Activated T-helper 2 cell treated with anti-CD3 and anti-CD28 coated beads, Interferon-gamma antibody, Interleukin-2, Interleukin-4, amounts not matched to agents 10 μg/mL and 5 μg/mL and 100 μg/mL, durations not matched to agents 14 hours and 24 hours and 36 hours (primary cell): ENCODE measurements around the gene CES2. TPM values are rescaled to one million over a fixed set of nuclear protein-coding genes. Genes with fewer than 3 reads are reported as not detected.
"Not testable (repeated sequence)": the region's sequence is repeated elsewhere in the genome, so short reads cannot be mapped to it uniquely, and the experiment has no call there.

Experiments used
- DNase-seq: peaks from one replicate; pipeline ENCODE4 v3.0.0; 2021; ENCODE audit warnings: low spot score
- H3K27ac Mint-ChIP-seq: one replicate; pipeline ENCODE4 v1.8.0; 2021; ENCODE audit warnings: mixed read lengths
- H3K27me3 Mint-ChIP-seq: one replicate; pipeline ENCODE4 v1.8.0; 2021; ENCODE audit warnings: low read depth, mixed read lengths
- H3K36me3 Mint-ChIP-seq: one replicate; pipeline ENCODE4 v1.8.0; 2021; ENCODE audit warnings: low read depth, mixed read lengths
- H3K4me1 Mint-ChIP-seq: one replicate; pipeline ENCODE4 v1.8.0; 2021; ENCODE audit warnings: low read depth, mixed read lengths
- H3K4me3 Mint-ChIP-seq: one replicate; pipeline ENCODE4 v1.8.0; 2021; ENCODE audit warnings: low read depth, mild to moderate bottlenecking, moderate library complexity, mixed read lengths
- H3K9me3 Mint-ChIP-seq: one replicate; pipeline ENCODE4 v1.8.0; 2021; ENCODE audit warnings: mixed read lengths
- intact Hi-C: fragments of 100-400 bp; cut with micrococcal nuclease; formaldehyde crosslinking; loops from one replicate; pipeline ENCODE4 v1.15.1; 2023
- total RNA-seq: library from RNA; stranded (reverse); gene quantifications from 2 replicates; pipeline ENCODE4 v1.2.3, GENCODE V29; 2022

CES2 gene
- total RNA-seq, 1 donor from 2014 or later = 35.3 TPM

- H3K4me1 Mint-ChIP-seq, H3K9me3 Mint-ChIP-seq, H3K27ac Mint-ChIP-seq, DNase-seq, H3K27me3 Mint-ChIP-seq, H3K4me3 Mint-ChIP-seq, H3K36me3 Mint-ChIP-seq, intact Hi-C loops: not testable (repeated sequence)
Measured at GRCh38 chr16:66896682-66897081, 38.6 kb upstream of the CES2 start.

GRCh38 chr16:66898207-66898606 lies 37.1 kb upstream of the CES2 start:
- no peaks in the 10 kb centered on the region for H3K27me3 Mint-ChIP-seq
- no peak for DNase-seq
- intact Hi-C loops = no loop called here
- H3K4me1 Mint-ChIP-seq = peaks cover 5% of the 10 kb centered on the region
- H3K4me3 Mint-ChIP-seq = no peak overlapping the region
- H3K9me3 Mint-ChIP-seq = no peaks in the 10 kb centered on the region
- no peak overlapping the region for H3K27ac Mint-ChIP-seq
- peaks cover under 1% of the 10 kb centered on the region for H3K36me3 Mint-ChIP-seq

GRCh38 chr16:66898933-66899309 lies 36.4 kb upstream of the CES2 start:
- DNase-seq = no peak
- H3K4me3 Mint-ChIP-seq = no peak overlapping the region
- H3K27ac Mint-ChIP-seq = no peak overlapping the region
- peaks cover 4% of the 10 kb centered on the region for H3K4me1 Mint-ChIP-seq
- intact Hi-C loops = no loop called here
- H3K27me3 Mint-ChIP-seq = no peaks in the 10 kb centered on the region
- H3K9me3 Mint-ChIP-seq = no peaks in the 10 kb centered on the region
- H3K36me3 Mint-ChIP-seq = no peaks in the 10 kb centered on the region

- no peak for DNase-seq
- Mint-ChIP-seq H3K27ac (no peak overlapping the region), H3K36me3 (no peaks in the 10 kb centered on the region), H3K9me3 (no peaks in the 10 kb centered on the region), H3K27me3 (no peaks in the 10 kb centered on the region), H3K4me1 (peaks cover 3% of the 10 kb centered on the region), H3K4me3 (no peak overlapping the region)
- intact Hi-C loops = no loop called here
Measured at GRCh38 chr16:66899310-66899944, 35.9 kb upstream of the CES2 start.

GRCh38 chr16:66899945-66900710 lies 35.2 kb upstream of the CES2 start:
- Mint-ChIP-seq H3K27me3 (no peaks in the 10 kb centered on the region), H3K27ac (no peak overlapping the region), H3K36me3 (no peaks in the 10 kb centered on the region), H3K9me3 (no peaks in the 10 kb centered on the region), H3K4me3 (no peak overlapping the region), H3K4me1 (peaks cover 3% of the 10 kb centered on the region)
- intact Hi-C loops = loop anchor here (10.0 kb wide), 1 partner anchor 65 kb away; the partner anchor contains the start of gene CES3
- no peak for DNase-seq

GRCh38 chr16:66900721-66901441 lies 34.4 kb upstream of the CES2 start:
- H3K27ac Mint-ChIP-seq = no peak overlapping the region
- H3K9me3 Mint-ChIP-seq = no peaks in the 10 kb centered on the region
- H3K36me3 Mint-ChIP-seq = no peaks in the 10 kb centered on the region
- no peak for DNase-seq
- H3K4me3 Mint-ChIP-seq = no peak overlapping the region
- intact Hi-C loops = loop anchor here (10.0 kb wide), 1 partner anchor 64 kb away; the partner anchor contains the start of gene CES3
- peaks cover 2% of the 10 kb centered on the region for H3K4me1 Mint-ChIP-seq
- H3K27me3 Mint-ChIP-seq = no peaks in the 10 kb centered on the region

GRCh38 chr16:66901626-66902025 lies 33.7 kb upstream of the CES2 start:
- no peaks in the 10 kb centered on the region for H3K27me3 Mint-ChIP-seq
- no peak overlapping the region for H3K27ac Mint-ChIP-seq

GRCh38 chr16:66902648-66903543 lies 32.4 kb upstream of the CES2 start:
- no peaks in the 10 kb centered on the region for H3K9me3 Mint-ChIP-seq
- no peak overlapping the region for H3K27ac Mint-ChIP-seq
- no peak for DNase-seq
- no peaks in the 10 kb centered on the region for H3K27me3 Mint-ChIP-seq
- intact Hi-C loops = loop anchor here (10.0 kb wide), 1 partner anchor 62 kb away; the partner anchor contains the start of gene CES3
- H3K4me3 Mint-ChIP-seq = no peak overlapping the region
- H3K4me1 Mint-ChIP-seq = peaks cover 6% of the 10 kb centered on the region
- no peaks in the 10 kb centered on the region for H3K36me3 Mint-ChIP-seq

More at GRCh38 chr16:66901626-66902025, 33.7 kb upstream of the CES2 start:
- Mint-ChIP-seq H3K4me1 (peaks cover 6% of the 10 kb centered on the region), H3K4me3 (no peak overlapping the region), H3K36me3 (no peaks in the 10 kb centered on the region), H3K9me3 (no peaks in the 10 kb centered on the region)
- intact Hi-C loops = loop anchor here (10.0 kb wide), 1 partner anchor 63 kb away; the partner anchor contains the start of gene CES3
- no peak for DNase-seq

- Mint-ChIP-seq H3K4me3 (no peak overlapping the region), H3K9me3 (no peaks in the 10 kb centered on the region), H3K4me1 (peaks cover 6% of the 10 kb centered on the region), H3K27me3 (no peaks in the 10 kb centered on the region), H3K36me3 (no peaks in the 10 kb centered on the region), H3K27ac (no peak overlapping the region)
- no peak for DNase-seq
- intact Hi-C loops = loop anchor here (10.0 kb wide), 1 partner anchor 61 kb away; the partner anchor contains the start of gene CES3
Measured at GRCh38 chr16:66903544-66904427, 31.5 kb upstream of the CES2 start.

GRCh38 chr16:66904428-66904845 lies 30.9 kb upstream of the CES2 start:
- intact Hi-C loops = loop anchor here (10.0 kb wide), 1 partner anchor 60 kb away; the partner anchor contains the start of gene CES3

GRCh38 chr16:66904846-66905632 lies 30.3 kb upstream of the CES2 start:
- Mint-ChIP-seq H3K27ac (no peak overlapping the region), H3K4me1 (peaks cover 6% of the 10 kb centered on the region), H3K36me3 (no peaks in the 10 kb centered on the region), H3K4me3 (no peak overlapping the region), H3K9me3 (no peaks in the 10 kb centered on the region), H3K27me3 (no peaks in the 10 kb centered on the region)
- intact Hi-C loops = loop anchor here (10.0 kb wide), 1 partner anchor 60 kb away; the partner anchor contains the start of gene CES3
- DNase-seq = no peak

More at GRCh38 chr16:66904428-66904845, 30.9 kb upstream of the CES2 start:
- Mint-ChIP-seq H3K27ac (no peak overlapping the region), H3K27me3 (no peaks in the 10 kb centered on the region), H3K9me3 (no peaks in the 10 kb centered on the region), H3K36me3 (no peaks in the 10 kb centered on the region), H3K4me1 (peaks cover 6% of the 10 kb centered on the region), H3K4me3 (no peak overlapping the region)
- DNase-seq = no peak
